ENCODE measurements around the gene EML4. TPM values are rescaled to one million over a fixed set of nuclear protein-coding genes. Genes with fewer than 3 reads are reported as not detected.
"Not testable (repeated sequence)": the region's sequence is repeated elsewhere in the genome, so short reads cannot be mapped to it uniquely, and the experiment has no call there.

The EML4 gene
- total RNA-seq, 1 experiment from 2014 or later: 74.8 TPM

GRCh38 chr2:42128721-42129486, 40.2 kb upstream of the EML4 start:
- Histone ChIP-seq H4K20me1 (ENCODE audit: insufficient read depth, low read depth, low read length) (no peaks in the 10 kb centered on the region), H3K9me3 (ENCODE audit: low read length) (no peaks in the 10 kb centered on the region), H3K4me3 (ENCODE audit: low read length) (no peak overlapping the region), H3K36me3 (ENCODE audit: insufficient read depth, low read length) (no peaks in the 10 kb centered on the region), H3K4me2 (ENCODE audit: low read depth, low read length, poor library complexity, severe bottlenecking) (peak overlapping the region; percentile 46), H3K27me3 (ENCODE audit: low read length) (no peaks in the 10 kb centered on the region), H3K9me2 (replicated peaks; ENCODE audit: insufficient read depth, low read length) (no peaks in the 10 kb centered on the region), H3K4me1 (ENCODE audit: low read length) (peaks cover 72% of the 10 kb centered on the region), H2AFZ (ENCODE audit: low read length) (no peak overlapping the region), H3K9ac (ENCODE audit: low read length) (no peak overlapping the region), H3K27ac (ENCODE audit: low read length) (no peak overlapping the region), H3K79me2 (ENCODE audit: low read length) (no peaks in the 10 kb centered on the region)
- peak; percentile 68 for DNase-seq

GRCh38 chr2:42129487-42129852, 39.7 kb upstream of the EML4 start:
- H3K4me2 ChIP-seq (ENCODE audit: low read depth, low read length, poor library complexity, severe bottlenecking): peak overlapping the region; percentile 46
- H3K27ac ChIP-seq (ENCODE audit: low read length): no peak overlapping the region
- H3K9me3 ChIP-seq (ENCODE audit: low read length): no peaks in the 10 kb centered on the region
- H3K79me2 ChIP-seq (ENCODE audit: low read length): no peaks in the 10 kb centered on the region
- H3K9ac ChIP-seq (ENCODE audit: low read length): no peak overlapping the region
- H3K27me3 ChIP-seq (ENCODE audit: low read length): no peaks in the 10 kb centered on the region
- H3K4me1 ChIP-seq (ENCODE audit: low read length): peaks cover 67% of the 10 kb centered on the region
- H3K36me3 ChIP-seq (ENCODE audit: insufficient read depth, low read length): no peaks in the 10 kb centered on the region
- no peaks in the 10 kb centered on the region for H4K20me1 ChIP-seq (ENCODE audit: insufficient read depth, low read depth, low read length)
- H2AFZ ChIP-seq (ENCODE audit: low read length): no peak overlapping the region
- DNase-seq: no peak
- H3K9me2 ChIP-seq (replicated peaks; ENCODE audit: insufficient read depth, low read length): no peaks in the 10 kb centered on the region
- H3K4me3 ChIP-seq (ENCODE audit: low read length): no peak overlapping the region

- Histone ChIP-seq H3K4me3 (ENCODE audit: low read length) (no peak overlapping the region), H3K9me3 (ENCODE audit: low read length) (no peaks in the 10 kb centered on the region), H3K4me2 (ENCODE audit: low read depth, low read length, poor library complexity, severe bottlenecking) (no peak overlapping the region), H3K9me2 (replicated peaks; ENCODE audit: insufficient read depth, low read length) (no peaks in the 10 kb centered on the region), H4K20me1 (ENCODE audit: insufficient read depth, low read depth, low read length) (no peaks in the 10 kb centered on the region), H3K27ac (ENCODE audit: low read length) (no peak overlapping the region), H3K27me3 (ENCODE audit: low read length) (no peaks in the 10 kb centered on the region), H2AFZ (ENCODE audit: low read length) (no peak overlapping the region), H3K9ac (ENCODE audit: low read length) (no peak overlapping the region), H3K4me1 (ENCODE audit: low read length) (peaks cover 67% of the 10 kb centered on the region), H3K79me2 (ENCODE audit: low read length) (no peaks in the 10 kb centered on the region), H3K36me3 (ENCODE audit: insufficient read depth, low read length) (no peaks in the 10 kb centered on the region)
- DNase-seq: no peak
Measured at GRCh38 chr2:42129947-42130346, 39.2 kb upstream of the EML4 start.

DNA sequence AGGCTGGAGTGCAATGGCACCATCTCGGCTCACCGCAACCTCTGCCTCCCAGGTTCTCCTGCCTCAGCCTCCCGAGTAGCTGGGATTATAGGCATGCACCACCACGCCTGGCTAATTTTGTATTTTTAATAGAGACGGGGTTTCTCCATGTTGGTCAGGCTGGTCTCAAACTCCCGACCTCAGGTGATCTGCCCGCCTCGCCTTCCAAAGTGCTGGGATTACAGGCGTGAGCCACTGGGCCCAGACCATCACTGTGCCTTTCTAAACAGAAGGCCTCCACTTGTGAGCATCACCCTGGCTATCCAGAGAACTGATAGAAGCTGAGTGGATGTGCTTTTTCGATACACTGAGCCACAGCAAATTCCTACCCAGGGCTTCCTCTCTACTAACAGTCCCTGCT, 38.3 kb upstream of the EML4 start:
- H3K79me2 ChIP-seq (ENCODE audit: low read length); H2AFZ ChIP-seq (ENCODE audit: low read length); H3K4me3 ChIP-seq (ENCODE audit: low read length); H3K9me3 ChIP-seq (ENCODE audit: low read length); H3K9ac ChIP-seq (ENCODE audit: low read length); H3K27ac ChIP-seq (ENCODE audit: low read length); H3K9me2 ChIP-seq (replicated peaks; ENCODE audit: insufficient read depth, low read length); H3K36me3 ChIP-seq (ENCODE audit: insufficient read depth, low read length); H3K4me2 ChIP-seq (ENCODE audit: low read depth, low read length, poor library complexity, severe bottlenecking); DNase-seq; H3K27me3 ChIP-seq (ENCODE audit: low read length); H4K20me1 ChIP-seq (ENCODE audit: insufficient read depth, low read depth, low read length): not testable (repeated sequence)
- H3K4me1 ChIP-seq (ENCODE audit: low read length): peaks cover 71% of the 10 kb centered on the region

DNA sequence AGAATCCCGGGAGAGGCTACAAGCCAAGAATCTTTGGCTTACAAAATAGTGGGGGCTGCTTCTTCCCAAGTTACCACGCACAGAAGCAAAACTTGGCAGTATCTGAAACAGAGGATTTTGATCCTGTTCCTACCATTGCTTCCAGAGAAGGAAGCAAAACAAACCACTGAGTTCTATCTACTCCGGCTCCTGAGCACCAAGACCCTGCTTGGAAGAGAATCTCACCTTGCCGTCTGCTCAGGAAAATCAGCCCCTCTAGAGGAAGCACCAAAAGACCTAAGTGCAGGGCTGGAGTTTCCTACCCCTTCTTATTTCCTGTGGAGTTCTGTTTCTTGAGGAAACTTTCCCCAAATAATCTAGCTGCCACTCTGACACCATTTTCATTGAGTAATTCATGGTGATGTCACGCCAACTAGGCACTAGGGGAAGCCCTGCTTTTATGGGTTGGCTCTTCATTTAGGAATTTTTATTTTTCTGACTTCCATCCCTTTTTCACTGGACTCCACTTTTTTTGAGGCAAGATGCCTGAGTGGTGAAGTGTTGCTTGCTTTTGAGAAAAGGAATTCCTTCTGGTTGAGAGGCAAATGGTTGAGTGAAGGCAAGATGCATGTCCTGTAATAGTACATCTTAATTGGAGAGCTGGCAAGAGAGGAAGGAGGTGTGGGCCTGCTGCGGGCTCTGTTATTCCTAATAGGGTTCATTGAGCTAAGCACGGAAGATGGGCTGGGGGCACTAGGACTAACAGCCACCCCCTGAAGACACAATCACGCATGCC, 36.8 kb upstream of the EML4 start:
- Histone ChIP-seq H3K79me2 (ENCODE audit: low read length) (no peaks in the 10 kb centered on the region), H4K20me1 (ENCODE audit: insufficient read depth, low read depth, low read length) (no peaks in the 10 kb centered on the region), H3K9me2 (replicated peaks; ENCODE audit: insufficient read depth, low read length) (no peaks in the 10 kb centered on the region), H3K4me2 (ENCODE audit: low read depth, low read length, poor library complexity, severe bottlenecking) (peak overlapping the region; percentile 85), H3K4me1 (ENCODE audit: low read length) (peaks cover 68% of the 10 kb centered on the region), H2AFZ (ENCODE audit: low read length) (peak overlapping the region; percentile 65), H3K9me3 (ENCODE audit: low read length) (no peaks in the 10 kb centered on the region), H3K27ac (ENCODE audit: low read length) (peak overlapping the region; percentile 56), H3K9ac (ENCODE audit: low read length) (peak overlapping the region; percentile 55), H3K27me3 (ENCODE audit: low read length) (no peaks in the 10 kb centered on the region), H3K36me3 (ENCODE audit: insufficient read depth, low read length) (no peaks in the 10 kb centered on the region), H3K4me3 (ENCODE audit: low read length) (peak overlapping the region; percentile 57)
- no peak for DNase-seq

GRCh38 chr2:42132966-42133641, 36.0 kb upstream of the EML4 start:
- peak overlapping the region; percentile 56 for H3K27ac ChIP-seq (ENCODE audit: low read length)
- peak overlapping the region; percentile 85 for H3K4me2 ChIP-seq (ENCODE audit: low read depth, low read length, poor library complexity, severe bottlenecking)
- H3K9me2 ChIP-seq (replicated peaks; ENCODE audit: insufficient read depth, low read length): no peaks in the 10 kb centered on the region
- no peaks in the 10 kb centered on the region for H3K9me3 ChIP-seq (ENCODE audit: low read length)
- peak overlapping the region; percentile 65 for H2AFZ ChIP-seq (ENCODE audit: low read length)
- peaks cover 61% of the 10 kb centered on the region for H3K4me1 ChIP-seq (ENCODE audit: low read length)
- H3K79me2 ChIP-seq (ENCODE audit: low read length): no peaks in the 10 kb centered on the region
- H3K4me3 ChIP-seq (ENCODE audit: low read length): peak overlapping the region; percentile 57
- no peaks in the 10 kb centered on the region for H3K36me3 ChIP-seq (ENCODE audit: insufficient read depth, low read length)
- H4K20me1 ChIP-seq (ENCODE audit: insufficient read depth, low read depth, low read length): no peaks in the 10 kb centered on the region
- no peaks in the 10 kb centered on the region for H3K27me3 ChIP-seq (ENCODE audit: low read length)
- H3K9ac ChIP-seq (ENCODE audit: low read length): peak overlapping the region; percentile 55
- DNase-seq: peak; percentile 94

DNA sequence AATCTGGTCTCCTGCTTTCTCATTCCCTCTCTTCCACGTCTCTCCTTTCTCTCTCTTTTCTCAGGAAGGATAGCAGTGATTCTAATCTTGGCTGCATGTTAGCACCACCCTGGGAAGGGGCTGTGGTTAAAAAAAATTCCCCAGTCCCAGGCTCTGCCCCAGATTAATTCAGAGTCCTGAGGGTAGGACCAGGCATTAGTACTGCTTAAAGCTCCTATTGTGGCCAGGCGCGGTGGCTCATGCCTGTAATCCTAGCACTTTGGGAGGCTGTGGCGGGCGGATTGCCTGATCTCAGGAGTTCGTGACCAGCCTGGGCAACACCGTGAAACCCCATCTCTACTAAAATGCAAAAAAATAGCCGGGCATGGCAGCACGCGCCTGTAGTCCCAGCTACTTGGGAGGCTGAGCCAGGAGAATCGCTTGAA, 35.4 kb upstream of the EML4 start:
- Histone ChIP-seq H4K20me1 (ENCODE audit: insufficient read depth, low read depth, low read length) (no peaks in the 10 kb centered on the region), H3K27ac (ENCODE audit: low read length) (no peak overlapping the region), H3K4me2 (ENCODE audit: low read depth, low read length, poor library complexity, severe bottlenecking) (peak overlapping the region; percentile 85), H2AFZ (ENCODE audit: low read length) (0 out of 2 replicates have a peak overlapping the region, but pooled peaks have one; percentile 65), H3K9me2 (replicated peaks; ENCODE audit: insufficient read depth, low read length) (no peaks in the 10 kb centered on the region), H3K4me1 (ENCODE audit: low read length) (peaks cover 54% of the 10 kb centered on the region), H3K9ac (ENCODE audit: low read length) (peak overlapping the region; percentile 55), H3K36me3 (ENCODE audit: insufficient read depth, low read length) (no peaks in the 10 kb centered on the region), H3K79me2 (ENCODE audit: low read length) (no peaks in the 10 kb centered on the region), H3K4me3 (ENCODE audit: low read length) (peak overlapping the region; percentile 57; the same call in 1 of the 2 replicates), H3K9me3 (ENCODE audit: low read length) (no peaks in the 10 kb centered on the region), H3K27me3 (ENCODE audit: low read length) (no peaks in the 10 kb centered on the region)
- DNase-seq: no peak

DNA sequence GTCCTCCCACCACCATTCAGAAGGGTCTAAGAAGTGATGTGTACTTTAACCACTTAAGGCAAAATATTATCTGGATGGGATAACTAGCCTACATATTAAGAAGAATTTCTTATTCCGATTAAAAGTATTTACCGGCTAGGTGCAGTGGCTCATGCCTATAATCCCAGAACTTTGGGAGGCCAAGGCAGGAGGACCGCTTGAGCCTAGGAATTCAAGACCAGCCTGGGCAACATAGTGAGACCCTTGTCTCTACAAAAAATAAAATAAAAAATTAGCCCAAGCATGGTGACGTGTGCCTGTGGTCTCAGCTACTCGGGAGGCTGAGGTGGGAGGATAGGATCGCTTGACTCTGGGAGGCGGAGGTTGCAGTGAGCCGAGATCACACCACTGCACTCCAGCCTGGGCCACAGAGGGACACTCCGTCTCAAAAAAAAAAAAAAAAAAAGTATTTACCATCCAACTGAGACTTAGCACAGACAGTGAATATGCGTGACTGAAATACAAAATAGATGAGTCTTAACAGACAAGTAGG, 34.7 kb upstream of the EML4 start:
- H4K20me1 ChIP-seq (ENCODE audit: insufficient read depth, low read depth, low read length); H3K4me2 ChIP-seq (ENCODE audit: low read depth, low read length, poor library complexity, severe bottlenecking); H2AFZ ChIP-seq (ENCODE audit: low read length): not testable (repeated sequence)

More for the DNA sequence above, 34.7 kb upstream of the EML4 start:
- not testable (repeated sequence) for H3K9me2 ChIP-seq (replicated peaks; ENCODE audit: insufficient read depth, low read length); H3K79me2 ChIP-seq (ENCODE audit: low read length); DNase-seq; H3K9me3 ChIP-seq (ENCODE audit: low read length); H3K27ac ChIP-seq (ENCODE audit: low read length); H3K9ac ChIP-seq (ENCODE audit: low read length); H3K36me3 ChIP-seq (ENCODE audit: insufficient read depth, low read length); H3K27me3 ChIP-seq (ENCODE audit: low read length); H3K4me3 ChIP-seq (ENCODE audit: low read length)
- H3K4me1 ChIP-seq (ENCODE audit: low read length): peaks cover 47% of the 10 kb centered on the region

Data from Karpas-422 (cell line).